HEK293 (cell line): ENCODE data around the gene LGALS16.

Experiments
- GLI2 ChIP-seq: fragments of 450-650 bp; formaldehyde crosslinking; IDR thresholded peaks from 2 replicates; pipeline ENCODE4; 2017; ENCODE audit warnings: missing biosample characterization, missing genetic modification characterization, low read depth, borderline replicate concordance
- KLF8 ChIP-seq: fragments of 450-650 bp; formaldehyde crosslinking; IDR thresholded peaks from 2 replicates; pipeline ENCODE4 v1.5.1; 2016; ENCODE audit warnings: missing biosample characterization, missing genetic modification characterization
- MYNN ChIP-seq: fragments of 450-650 bp; formaldehyde crosslinking; IDR thresholded peaks from 2 replicates; pipeline ENCODE4 v1.5.1; 2016; ENCODE audit warnings: missing biosample characterization, missing genetic modification characterization, borderline replicate concordance
- ZBTB8A ChIP-seq: fragments of 450-650 bp; formaldehyde crosslinking; IDR thresholded peaks from 2 replicates; pipeline ENCODE4 v1.5.1; 2016; ENCODE audit warnings: missing biosample characterization, missing genetic modification characterization
- ZNF112 ChIP-seq: fragments of 450-650 bp; formaldehyde crosslinking; IDR thresholded peaks from 2 replicates; pipeline ENCODE4 v1.5.0; 2017; ENCODE audit warnings: missing biosample characterization, missing genetic modification characterization
- ZNF169 ChIP-seq: fragments of 450-650 bp; formaldehyde crosslinking; IDR thresholded peaks from 2 replicates; pipeline ENCODE4 v1.5.1; 2016; ENCODE audit warnings: missing biosample characterization, missing genetic modification characterization
- ZNF223 ChIP-seq: fragments of 450-650 bp; formaldehyde crosslinking; IDR thresholded peaks from 2 replicates; pipeline ENCODE4 v1.5.1; 2016; ENCODE audit warnings: missing biosample characterization, missing genetic modification characterization
- ZNF335 ChIP-seq: fragments of 450-650 bp; formaldehyde crosslinking; conservative IDR thresholded peaks from 2 replicates; pipeline ENCODE4 v1.5.1; 2016; ENCODE audit warnings: missing biosample characterization, missing genetic modification characterization
- ZNF391 ChIP-seq: fragments of 450-650 bp; formaldehyde crosslinking; IDR thresholded peaks from 2 replicates; pipeline ENCODE4 v1.5.1; 2016; ENCODE audit warnings: low read depth, missing biosample characterization, missing genetic modification characterization, borderline replicate concordance
- ZNF404 ChIP-seq: fragments of 450-650 bp; formaldehyde crosslinking; IDR thresholded peaks from 2 replicates; pipeline ENCODE4 v1.5.1; 2017; ENCODE audit warnings: missing biosample characterization, missing genetic modification characterization
- ZNF416 ChIP-seq: fragments of 450-650 bp; formaldehyde crosslinking; IDR thresholded peaks from 2 replicates; pipeline ENCODE4 v1.5.1; 2016; ENCODE audit warnings: missing biosample characterization, missing genetic modification characterization
- ZNF433 ChIP-seq: fragments of 450-650 bp; formaldehyde crosslinking; IDR thresholded peaks from 2 replicates; pipeline ENCODE4 v1.5.1; 2016; ENCODE audit warnings: missing biosample characterization, missing genetic modification characterization, low read depth
- ZNF501 ChIP-seq: fragments of 450-650 bp; formaldehyde crosslinking; IDR thresholded peaks from 2 replicates; pipeline ENCODE4 v1.5.1; 2016; ENCODE audit warnings: missing biosample characterization, missing genetic modification characterization
- ZNF529 ChIP-seq: fragments of 450-650 bp; formaldehyde crosslinking; IDR thresholded peaks from 2 replicates; pipeline ENCODE4 v1.5.1; 2017; ENCODE audit warnings: missing genetic modification characterization, missing biosample characterization; ENCODE audit not compliant: insufficient replicate concordance
- ZNF561 ChIP-seq: fragments of 450-650 bp; IDR thresholded peaks from 2 replicates; pipeline ENCODE4 v1.5.1; 2018; ENCODE audit warnings: missing biosample characterization, missing genetic modification characterization, borderline replicate concordance
- ZNF660 ChIP-seq: fragments of 450-650 bp; IDR thresholded peaks from 2 replicates; pipeline ENCODE4 v1.5.1; 2018; ENCODE audit warnings: missing biosample characterization, mild to moderate bottlenecking, missing genetic modification characterization
- ZNF664 ChIP-seq: fragments of 450-650 bp; formaldehyde crosslinking; IDR thresholded peaks from 2 replicates; pipeline ENCODE4 v1.5.1; 2016; ENCODE audit warnings: missing biosample characterization, missing genetic modification characterization
- ZNF701 ChIP-seq: fragments of 450-650 bp; formaldehyde crosslinking; IDR thresholded peaks from 2 replicates; pipeline ENCODE4 v1.5.1; 2016; ENCODE audit warnings: missing biosample characterization, missing genetic modification characterization
- ZNF830 ChIP-seq: fragments of 450-650 bp; IDR thresholded peaks from 2 replicates; pipeline ENCODE4 v1.5.0; 2018; ENCODE audit warnings: missing biosample characterization, missing genetic modification characterization, low read depth, mild to moderate bottlenecking, moderate library complexity
- ZSCAN30 ChIP-seq: fragments of 450-650 bp; IDR thresholded peaks from 2 replicates; pipeline ENCODE4 v1.5.1; 2018; ENCODE audit warnings: missing biosample characterization, mild to moderate bottlenecking, missing genetic modification characterization, moderate library complexity
- TF ChIP-seq, protein P1 (sequence below): fragments of 450-650 bp; formaldehyde crosslinking; IDR thresholded peaks from 2 replicates; pipeline ENCODE4 v1.5.1; 2017; ENCODE audit warnings: missing biosample characterization, missing genetic modification characterization
- TF ChIP-seq, protein P2 (sequence below): fragments of 450-650 bp; formaldehyde crosslinking; IDR thresholded peaks from 2 replicates; pipeline ENCODE4 v1.5.1; 2016; ENCODE audit warnings: missing biosample characterization, missing genetic modification characterization
- TF ChIP-seq, protein P3 (sequence below): fragments of 450-650 bp; formaldehyde crosslinking; IDR thresholded peaks from 2 replicates; pipeline ENCODE4 v1.5.1; 2016; ENCODE audit warnings: missing biosample characterization, missing genetic modification characterization, borderline replicate concordance
- TF ChIP-seq, protein P4 (sequence below): fragments of 450-650 bp; formaldehyde crosslinking; optimal IDR thresholded peaks from 2 replicates; pipeline ENCODE3; 2016; ENCODE audit warnings: missing biosample characterization, mild to moderate bottlenecking, missing genetic modification characterization
- TF ChIP-seq, protein P5 (sequence below): fragments of 450-650 bp; formaldehyde crosslinking; IDR thresholded peaks from 2 replicates; pipeline ENCODE4 v1.5.1; 2016; ENCODE audit warnings: missing biosample characterization, missing genetic modification characterization
- TF ChIP-seq, protein P6 (sequence below): fragments of 450-650 bp; formaldehyde crosslinking; IDR thresholded peaks from 2 replicates; pipeline ENCODE4 v1.5.1; 2016; ENCODE audit warnings: missing biosample characterization, missing genetic modification characterization
- TF ChIP-seq, protein P7 (sequence below): fragments of 450-650 bp; formaldehyde crosslinking; IDR thresholded peaks from 2 replicates; pipeline ENCODE4 v1.5.1; 2016; ENCODE audit warnings: missing biosample characterization, missing genetic modification characterization
- TF ChIP-seq, protein P8 (sequence below): fragments of 450-650 bp; formaldehyde crosslinking; IDR thresholded peaks from 2 replicates; pipeline ENCODE4 v1.5.1; 2017; ENCODE audit warnings: missing biosample characterization, missing genetic modification characterization
- TF ChIP-seq, protein P9 (sequence below): fragments of 450-650 bp; formaldehyde crosslinking; IDR thresholded peaks from 2 replicates; pipeline ENCODE4 v1.5.1; 2016; ENCODE audit warnings: missing biosample characterization, missing genetic modification characterization

Gene LGALS16

DNA sequence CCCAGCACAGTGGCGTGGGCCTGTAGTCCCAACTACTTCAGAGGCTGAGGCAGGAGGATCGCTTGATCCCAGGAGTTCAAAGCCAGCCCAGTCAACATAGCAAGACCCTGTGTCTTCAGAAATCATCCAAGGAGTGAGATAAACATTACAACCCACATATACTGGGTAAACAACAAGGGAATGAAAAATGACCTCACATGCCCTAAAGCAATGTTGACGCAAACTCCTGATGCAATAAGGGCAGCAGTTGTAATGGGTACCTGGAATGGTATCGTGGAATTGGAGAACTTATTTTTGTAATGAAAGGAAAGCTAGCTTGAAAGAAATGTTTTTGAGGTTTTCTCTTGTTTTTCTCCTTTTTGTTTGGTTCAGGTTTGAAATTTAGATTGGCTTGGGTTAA is 24.5 kb upstream of the LGALS16 start (continued):
- TF ChIP-seq, protein P1, sequence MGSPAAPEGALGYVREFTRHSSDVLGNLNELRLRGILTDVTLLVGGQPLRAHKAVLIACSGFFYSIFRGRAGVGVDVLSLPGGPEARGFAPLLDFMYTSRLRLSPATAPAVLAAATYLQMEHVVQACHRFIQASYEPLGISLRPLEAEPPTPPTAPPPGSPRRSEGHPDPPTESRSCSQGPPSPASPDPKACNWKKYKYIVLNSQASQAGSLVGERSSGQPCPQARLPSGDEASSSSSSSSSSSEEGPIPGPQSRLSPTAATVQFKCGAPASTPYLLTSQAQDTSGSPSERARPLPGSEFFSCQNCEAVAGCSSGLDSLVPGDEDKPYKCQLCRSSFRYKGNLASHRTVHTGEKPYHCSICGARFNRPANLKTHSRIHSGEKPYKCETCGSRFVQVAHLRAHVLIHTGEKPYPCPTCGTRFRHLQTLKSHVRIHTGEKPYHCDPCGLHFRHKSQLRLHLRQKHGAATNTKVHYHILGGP (tag by site-specific recombination): peak; percentile 75
- TF ChIP-seq, protein P2, sequence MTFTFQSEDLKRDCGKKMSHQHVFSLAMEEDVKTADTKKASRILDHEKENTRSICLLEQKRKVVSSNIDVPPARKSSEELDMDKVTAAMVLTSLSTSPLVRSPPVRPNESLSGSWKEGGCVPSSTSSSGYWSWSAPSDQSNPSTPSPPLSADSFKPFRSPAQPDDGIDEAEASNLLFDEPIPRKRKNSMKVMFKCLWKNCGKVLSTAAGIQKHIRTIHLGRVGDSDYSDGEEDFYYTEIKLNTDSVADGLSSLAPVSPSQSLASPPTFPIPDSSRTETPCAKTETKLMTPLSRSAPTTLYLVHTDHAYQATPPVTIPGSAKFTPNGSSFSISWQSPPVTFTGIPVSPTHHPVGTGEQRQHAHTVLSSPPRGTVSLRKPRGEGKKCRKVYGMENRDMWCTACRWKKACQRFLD: no peak
- TF ChIP-seq, protein P3, sequence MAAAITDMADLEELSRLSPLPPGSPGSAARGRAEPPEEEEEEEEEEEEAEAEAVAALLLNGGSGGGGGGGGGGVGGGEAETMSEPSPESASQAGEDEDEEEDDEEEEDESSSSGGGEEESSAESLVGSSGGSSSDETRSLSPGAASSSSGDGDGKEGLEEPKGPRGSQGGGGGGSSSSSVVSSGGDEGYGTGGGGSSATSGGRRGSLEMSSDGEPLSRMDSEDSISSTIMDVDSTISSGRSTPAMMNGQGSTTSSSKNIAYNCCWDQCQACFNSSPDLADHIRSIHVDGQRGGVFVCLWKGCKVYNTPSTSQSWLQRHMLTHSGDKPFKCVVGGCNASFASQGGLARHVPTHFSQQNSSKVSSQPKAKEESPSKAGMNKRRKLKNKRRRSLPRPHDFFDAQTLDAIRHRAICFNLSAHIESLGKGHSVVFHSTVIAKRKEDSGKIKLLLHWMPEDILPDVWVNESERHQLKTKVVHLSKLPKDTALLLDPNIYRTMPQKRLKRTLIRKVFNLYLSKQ (tag by site-specific recombination): no peak
- no peak for TF ChIP-seq ZNF529 (tag by site-specific recombination)
- TF ChIP-seq, protein P4, sequence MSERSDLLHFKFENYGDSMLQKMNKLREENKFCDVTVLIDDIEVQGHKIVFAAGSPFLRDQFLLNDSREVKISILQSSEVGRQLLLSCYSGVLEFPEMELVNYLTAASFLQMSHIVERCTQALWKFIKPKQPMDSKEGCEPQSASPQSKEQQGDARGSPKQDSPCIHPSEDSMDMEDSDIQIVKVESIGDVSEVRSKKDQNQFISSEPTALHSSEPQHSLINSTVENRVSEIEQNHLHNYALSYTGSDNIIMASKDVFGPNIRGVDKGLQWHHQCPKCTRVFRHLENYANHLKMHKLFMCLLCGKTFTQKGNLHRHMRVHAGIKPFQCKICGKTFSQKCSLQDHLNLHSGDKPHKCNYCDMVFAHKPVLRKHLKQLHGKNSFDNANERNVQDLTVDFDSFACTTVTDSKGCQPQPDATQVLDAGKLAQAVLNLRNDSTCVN (tag by site-specific recombination): no peak
- TF ChIP-seq MYNN (tag by site-specific recombination): no peak
- TF ChIP-seq ZNF433 (tag by site-specific recombination): no peak
- TF ChIP-seq ZNF660 (tag by site-specific recombination): peak; percentile 95
- TF ChIP-seq ZNF664 (tag by site-specific recombination): no peak
- peak; percentile 49; the same call in 1 of the 2 replicates for TF ChIP-seq ZNF404
- TF ChIP-seq, protein P5, sequence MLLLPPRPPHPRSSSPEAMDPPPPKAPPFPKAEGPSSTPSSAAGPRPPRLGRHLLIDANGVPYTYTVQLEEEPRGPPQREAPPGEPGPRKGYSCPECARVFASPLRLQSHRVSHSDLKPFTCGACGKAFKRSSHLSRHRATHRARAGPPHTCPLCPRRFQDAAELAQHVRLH (tag by site-specific recombination): 0 out of 2 replicates have a peak, but pooled peaks have one; percentile 35
- TF ChIP-seq, protein P6, sequence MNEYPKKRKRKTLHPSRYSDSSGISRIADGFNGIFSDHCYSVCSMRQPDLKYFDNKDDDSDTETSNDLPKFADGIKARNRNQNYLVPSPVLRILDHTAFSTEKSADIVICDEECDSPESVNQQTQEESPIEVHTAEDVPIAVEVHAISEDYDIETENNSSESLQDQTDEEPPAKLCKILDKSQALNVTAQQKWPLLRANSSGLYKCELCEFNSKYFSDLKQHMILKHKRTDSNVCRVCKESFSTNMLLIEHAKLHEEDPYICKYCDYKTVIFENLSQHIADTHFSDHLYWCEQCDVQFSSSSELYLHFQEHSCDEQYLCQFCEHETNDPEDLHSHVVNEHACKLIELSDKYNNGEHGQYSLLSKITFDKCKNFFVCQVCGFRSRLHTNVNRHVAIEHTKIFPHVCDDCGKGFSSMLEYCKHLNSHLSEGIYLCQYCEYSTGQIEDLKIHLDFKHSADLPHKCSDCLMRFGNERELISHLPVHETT (tag by site-specific recombination): no peak
- TF ChIP-seq ZSCAN30 (tag by site-specific recombination): no peak
- TF ChIP-seq, protein P7, sequence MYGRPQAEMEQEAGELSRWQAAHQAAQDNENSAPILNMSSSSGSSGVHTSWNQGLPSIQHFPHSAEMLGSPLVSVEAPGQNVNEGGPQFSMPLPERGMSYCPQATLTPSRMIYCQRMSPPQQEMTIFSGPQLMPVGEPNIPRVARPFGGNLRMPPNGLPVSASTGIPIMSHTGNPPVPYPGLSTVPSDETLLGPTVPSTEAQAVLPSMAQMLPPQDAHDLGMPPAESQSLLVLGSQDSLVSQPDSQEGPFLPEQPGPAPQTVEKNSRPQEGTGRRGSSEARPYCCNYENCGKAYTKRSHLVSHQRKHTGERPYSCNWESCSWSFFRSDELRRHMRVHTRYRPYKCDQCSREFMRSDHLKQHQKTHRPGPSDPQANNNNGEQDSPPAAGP (tag by site-specific recombination): no peak
- peak; percentile 60 for TF ChIP-seq ZNF335 (tag by site-specific recombination)
- no peak for TF ChIP-seq KLF8 (tag by site-specific recombination)
- no peak for TF ChIP-seq ZNF830 (tag by site-specific recombination)
- TF ChIP-seq ZNF701 (tag by site-specific recombination): no peak
- TF ChIP-seq ZNF391 (tag by site-specific recombination): no peak
- TF ChIP-seq ZNF501: no peak
- no peak for TF ChIP-seq ZNF223 (tag by site-specific recombination)
- TF ChIP-seq GLI2: no peak
- TF ChIP-seq, protein P8, sequence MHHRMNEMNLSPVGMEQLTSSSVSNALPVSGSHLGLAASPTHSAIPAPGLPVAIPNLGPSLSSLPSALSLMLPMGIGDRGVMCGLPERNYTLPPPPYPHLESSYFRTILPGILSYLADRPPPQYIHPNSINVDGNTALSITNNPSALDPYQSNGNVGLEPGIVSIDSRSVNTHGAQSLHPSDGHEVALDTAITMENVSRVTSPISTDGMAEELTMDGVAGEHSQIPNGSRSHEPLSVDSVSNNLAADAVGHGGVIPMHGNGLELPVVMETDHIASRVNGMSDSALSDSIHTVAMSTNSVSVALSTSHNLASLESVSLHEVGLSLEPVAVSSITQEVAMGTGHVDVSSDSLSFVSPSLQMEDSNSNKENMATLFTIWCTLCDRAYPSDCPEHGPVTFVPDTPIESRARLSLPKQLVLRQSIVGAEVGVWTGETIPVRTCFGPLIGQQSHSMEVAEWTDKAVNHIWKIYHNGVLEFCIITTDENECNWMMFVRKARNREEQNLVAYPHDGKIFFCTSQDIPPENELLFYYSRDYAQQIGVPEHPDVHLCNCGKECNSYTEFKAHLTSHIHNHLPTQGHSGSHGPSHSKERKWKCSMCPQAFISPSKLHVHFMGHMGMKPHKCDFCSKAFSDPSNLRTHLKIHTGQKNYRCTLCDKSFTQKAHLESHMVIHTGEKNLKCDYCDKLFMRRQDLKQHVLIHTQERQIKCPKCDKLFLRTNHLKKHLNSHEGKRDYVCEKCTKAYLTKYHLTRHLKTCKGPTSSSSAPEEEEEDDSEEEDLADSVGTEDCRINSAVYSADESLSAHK (tag by site-specific recombination): no peak
- TF ChIP-seq, protein P9, sequence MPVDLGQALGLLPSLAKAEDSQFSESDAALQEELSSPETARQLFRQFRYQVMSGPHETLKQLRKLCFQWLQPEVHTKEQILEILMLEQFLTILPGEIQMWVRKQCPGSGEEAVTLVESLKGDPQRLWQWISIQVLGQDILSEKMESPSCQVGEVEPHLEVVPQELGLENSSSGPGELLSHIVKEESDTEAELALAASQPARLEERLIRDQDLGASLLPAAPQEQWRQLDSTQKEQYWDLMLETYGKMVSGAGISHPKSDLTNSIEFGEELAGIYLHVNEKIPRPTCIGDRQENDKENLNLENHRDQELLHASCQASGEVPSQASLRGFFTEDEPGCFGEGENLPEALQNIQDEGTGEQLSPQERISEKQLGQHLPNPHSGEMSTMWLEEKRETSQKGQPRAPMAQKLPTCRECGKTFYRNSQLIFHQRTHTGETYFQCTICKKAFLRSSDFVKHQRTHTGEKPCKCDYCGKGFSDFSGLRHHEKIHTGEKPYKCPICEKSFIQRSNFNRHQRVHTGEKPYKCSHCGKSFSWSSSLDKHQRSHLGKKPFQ (tag by site-specific recombination): no peak
- TF ChIP-seq ZNF169 (tag by site-specific recombination): peak; percentile 62; the same call in 1 of the 2 replicates
- no peak for TF ChIP-seq ZNF561 (tag by site-specific recombination)
- TF ChIP-seq ZNF112: no peak; the same call in 1 of the 2 replicates
- no peak for TF ChIP-seq ZBTB8A (tag by site-specific recombination)
- 0 out of 2 replicates have a peak, but pooled peaks have one; percentile 28 for TF ChIP-seq ZNF416 (tag by site-specific recombination)
